Epithelial cell of proximal tubule (primary cell): ENCODE measurements around the gene SRP9. TPM values are rescaled to one million over a fixed set of nuclear protein-coding genes. Genes with fewer than 3 reads are reported as not detected.
"Not testable (repeated sequence)": the region's sequence is repeated elsewhere in the genome, so short reads cannot be mapped to it uniquely, and the experiment has no call there.

Experiments
- DNase-seq: peaks from one replicate; pipeline ENCODE4 v3.0.0-alpha.2; 2011; ENCODE audit warnings: low read depth
- H3K4me3 ChIP-seq: 2 replicates; pipeline ENCODE4 v1.5.1; 2011; ENCODE audit warnings: low read depth, mild to moderate bottlenecking, low read length
- CTCF ChIP-seq: conservative IDR thresholded peaks from 2 replicates; pipeline ENCODE4 v1.5.1; 2012; ENCODE audit warnings: low read depth, mild to moderate bottlenecking, low read length
- total RNA-seq: library from RNA; depleted of rRNA; stranded (reverse); fragments of >200 nt; gene quantifications from 2 replicates; pipeline ENCODE4 v1.2.3, GENCODE V29; 2015

The SRP9 gene
- total RNA-seq, 1 donor from 2014 or later, result 313 TPM

DNA sequence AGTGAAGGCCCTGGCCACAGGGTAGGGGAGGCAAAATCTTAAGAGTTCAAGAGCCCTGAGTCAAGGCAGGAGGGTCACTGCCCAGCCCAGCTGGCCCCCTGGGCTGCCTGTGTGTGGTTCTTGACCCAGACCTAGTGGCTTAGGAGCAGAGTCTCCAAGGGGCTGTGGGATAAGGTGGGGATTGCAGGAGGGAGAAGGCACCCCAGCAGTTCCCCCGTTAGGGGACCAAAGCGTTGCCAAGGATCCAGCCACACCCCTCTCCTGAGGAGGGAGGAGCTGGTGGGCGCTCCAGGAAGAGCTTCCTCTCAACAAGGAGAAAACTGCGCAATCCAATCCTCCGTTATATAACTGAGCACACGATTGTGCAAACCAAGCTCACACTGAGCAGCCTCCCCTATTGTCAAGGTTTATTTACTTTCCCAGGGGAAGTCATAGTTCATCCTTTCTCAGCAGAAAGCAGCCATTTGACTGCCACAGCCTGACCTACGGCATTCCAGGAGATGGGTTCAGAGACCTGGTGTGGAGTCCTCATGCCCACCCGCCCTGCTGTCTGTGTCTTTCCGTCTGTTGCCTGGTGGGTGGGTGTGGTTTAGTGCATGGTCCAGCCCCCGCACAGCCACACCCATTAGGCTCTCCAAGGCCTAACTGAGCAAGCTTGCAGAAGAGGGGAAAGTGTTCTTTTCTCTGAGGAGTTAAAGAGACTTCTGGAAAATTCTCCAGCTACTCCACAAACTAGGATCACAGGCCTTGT, 35.8 kb downstream of the SRP9 start:
- peak; percentile 57 for DNase-seq
- no peak overlapping the region for H3K4me3 ChIP-seq
- no peak for TF ChIP-seq CTCF

- TF ChIP-seq CTCF, result no peak
- DNase-seq, result no peak
- H3K4me3 ChIP-seq, result no peak overlapping the region
Measured at GRCh38 chr1:225814381-225814780, 36.8 kb downstream of the SRP9 start.

- DNase-seq, H3K4me3 ChIP-seq: not testable (repeated sequence)
Measured at GRCh38 chr1:225815090-225815489, 37.5 kb downstream of the SRP9 start.

DNA sequence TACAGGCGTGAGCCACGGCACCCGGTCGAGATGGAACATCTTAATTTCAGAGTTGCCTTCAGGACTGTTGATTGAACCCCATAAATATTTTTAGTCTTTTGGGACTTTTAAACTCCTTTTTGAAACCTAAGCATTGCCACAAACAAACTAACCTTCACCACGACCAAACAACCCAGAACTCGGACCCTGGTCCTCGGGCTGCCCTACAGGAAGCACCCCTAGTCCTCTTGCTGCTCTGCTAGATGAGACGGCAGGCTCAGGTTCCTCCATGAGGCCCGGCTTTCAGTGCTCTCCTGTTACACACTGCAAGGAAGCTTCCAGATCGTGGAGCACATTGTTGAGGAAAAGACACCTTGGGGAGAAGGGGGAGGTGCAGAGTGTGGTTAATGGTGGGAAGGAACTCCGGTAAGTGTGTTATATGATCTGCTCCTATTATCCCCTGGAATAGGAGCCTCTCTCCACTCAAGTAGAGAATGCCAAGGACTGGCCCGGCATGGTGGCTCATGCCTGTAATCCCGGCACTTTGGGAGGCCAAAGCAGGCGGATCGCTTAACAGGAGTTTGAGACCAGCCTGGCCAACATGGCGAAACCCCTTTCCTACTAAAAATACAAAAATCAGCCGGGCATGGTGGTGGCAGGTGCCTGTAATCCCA, 38.0 kb downstream of the SRP9 start:
- DNase-seq, result no peak
- no peak for TF ChIP-seq CTCF
- no peak overlapping the region for H3K4me3 ChIP-seq

DNA sequence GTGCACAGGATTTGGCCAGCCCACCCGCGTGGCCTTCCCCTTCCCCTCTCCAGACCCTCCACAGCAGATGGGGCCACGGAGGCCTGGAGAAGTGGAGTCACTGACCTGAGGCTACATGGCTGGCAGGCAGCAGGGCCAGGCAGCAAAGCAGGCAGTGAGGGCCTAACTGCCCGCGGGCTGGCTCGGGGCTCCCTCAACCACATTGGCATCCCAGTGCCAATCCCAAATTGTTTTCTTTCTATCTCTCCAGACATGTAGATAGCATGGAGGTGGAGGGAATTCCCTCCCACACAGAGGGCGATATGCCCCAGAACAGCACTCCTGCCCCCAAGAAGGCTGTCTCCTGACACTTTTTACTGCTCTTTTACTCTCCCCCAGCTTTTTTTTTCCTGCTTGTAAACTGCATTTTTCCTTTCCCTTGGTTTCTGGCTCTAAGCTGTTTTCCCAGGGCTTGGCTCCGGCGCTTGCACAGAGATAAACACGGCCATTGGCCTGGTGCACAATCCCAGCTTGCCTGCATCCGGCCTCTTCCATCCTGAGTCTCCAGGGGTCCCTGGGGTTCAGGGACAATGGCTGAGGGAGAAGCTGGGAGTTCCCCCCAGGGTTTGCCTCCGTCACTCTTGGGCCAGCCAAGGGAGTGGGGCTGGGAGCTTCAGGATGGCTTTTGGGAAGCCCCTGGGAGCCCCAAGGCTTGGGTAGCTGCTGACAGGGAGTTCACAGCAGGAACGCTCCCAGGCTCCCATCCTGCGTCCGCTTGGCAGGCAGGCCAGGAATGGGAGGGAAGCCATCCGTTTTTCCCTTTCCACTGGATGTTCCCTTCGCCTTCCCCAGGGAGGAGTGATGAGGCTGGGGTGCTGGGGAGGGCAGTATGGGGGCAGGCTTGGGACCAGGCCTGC, 39.3 kb downstream of the SRP9 start:
- DNase-seq, result no peak
- no peak for TF ChIP-seq CTCF

DNA sequence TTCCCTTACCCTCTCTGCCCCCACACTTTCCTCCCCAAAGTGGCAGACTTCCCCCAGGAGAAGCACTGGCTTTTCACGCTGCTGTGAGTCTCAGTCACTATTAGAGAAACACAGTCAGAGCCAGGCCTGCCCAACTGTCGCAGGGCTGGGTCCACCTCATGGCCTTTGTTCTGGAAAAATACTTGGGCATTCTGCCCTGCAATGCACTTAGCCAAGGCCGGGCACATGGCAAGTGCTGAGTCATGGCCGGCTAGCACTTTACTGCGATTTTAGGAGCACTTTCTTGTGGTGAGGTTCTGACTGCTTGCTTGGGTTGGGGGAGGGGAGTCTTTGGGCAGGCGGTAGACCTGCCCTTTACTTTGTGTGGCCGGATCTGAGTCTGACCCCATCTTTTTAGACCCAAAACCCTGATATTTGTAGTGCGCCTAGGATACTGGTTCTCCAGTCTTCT, 40.0 kb downstream of the SRP9 start:
- TF ChIP-seq CTCF, result no peak
- H3K4me3 ChIP-seq, result no peak overlapping the region
- DNase-seq, result peak; percentile 84

More for the DNA sequence above, 39.3 kb downstream of the SRP9 start:
- H3K4me3 ChIP-seq, result no peak overlapping the region

DNA sequence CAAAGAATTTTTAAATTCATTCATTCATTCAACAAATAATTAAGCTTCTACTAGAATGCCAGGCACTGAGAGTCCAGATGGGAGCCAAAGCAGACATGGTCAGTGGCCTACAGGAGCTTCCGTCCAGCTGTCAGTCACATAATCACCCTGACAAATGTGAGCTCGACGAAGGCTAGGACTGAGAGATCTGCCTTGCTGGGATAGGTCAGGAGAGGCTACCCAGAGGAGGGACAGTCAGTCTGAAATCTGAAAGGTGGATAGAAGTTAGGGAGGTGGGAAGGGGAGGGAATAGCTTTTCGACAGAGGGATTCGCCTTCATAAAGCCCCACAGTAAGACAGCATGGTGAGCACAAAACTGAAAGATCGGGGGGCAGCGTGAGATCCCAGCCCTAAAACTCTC, 40.6 kb downstream of the SRP9 start:
- no peak overlapping the region for H3K4me3 ChIP-seq
- no peak for TF ChIP-seq CTCF
- no peak for DNase-seq
